ENCODE measurements around the gene INKA2.
"Not testable (repeated sequence)": the region's sequence is repeated elsewhere in the genome, so short reads cannot be mapped to it uniquely, and the experiment has no call there.

INKA2 gene

DNA sequence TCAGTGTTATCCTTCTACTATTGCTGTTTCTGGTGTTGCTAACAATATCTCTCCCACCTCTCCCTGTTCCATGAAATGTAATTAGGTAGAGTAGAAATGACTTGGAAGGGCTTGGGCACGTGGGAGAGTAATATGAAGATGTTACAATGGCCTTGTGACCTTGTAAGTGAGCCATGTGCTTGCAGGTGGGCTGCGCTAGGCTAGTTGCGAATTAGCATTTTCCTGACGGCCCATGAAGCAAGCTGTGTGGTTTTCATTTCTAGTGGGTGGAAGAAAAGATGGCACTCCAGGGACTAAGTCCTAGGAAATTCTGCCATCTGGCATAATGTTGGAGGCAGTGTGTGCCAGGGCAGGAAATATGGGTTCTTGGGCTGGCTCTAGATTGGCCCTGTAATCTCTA, 8.8 kb upstream of the INKA2 start:
- DNase-seq, result no peak

DNA sequence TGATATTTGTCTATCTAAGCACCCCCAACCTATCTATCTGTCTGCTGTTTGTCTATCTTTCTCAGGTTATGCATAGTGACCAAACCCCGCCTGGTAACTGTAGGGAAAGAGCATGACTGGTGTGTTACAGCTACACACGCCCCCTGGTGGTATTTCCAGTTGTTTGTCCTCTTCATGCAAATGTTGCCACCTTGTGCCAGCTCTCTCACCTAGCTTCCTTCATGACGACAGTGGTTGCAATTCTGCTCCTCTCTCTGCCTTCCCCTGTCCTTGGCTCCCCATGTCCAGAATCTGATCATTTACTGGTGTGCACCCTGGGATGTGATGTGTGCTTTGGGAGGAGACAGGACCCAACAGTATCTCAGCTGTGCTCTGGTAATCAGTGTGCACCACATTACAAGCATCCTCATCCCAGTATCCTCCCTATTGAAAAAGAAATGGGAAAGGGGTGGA, 8.1 kb upstream of the INKA2 start:
- peak; percentile 55 for DNase-seq

DNA sequence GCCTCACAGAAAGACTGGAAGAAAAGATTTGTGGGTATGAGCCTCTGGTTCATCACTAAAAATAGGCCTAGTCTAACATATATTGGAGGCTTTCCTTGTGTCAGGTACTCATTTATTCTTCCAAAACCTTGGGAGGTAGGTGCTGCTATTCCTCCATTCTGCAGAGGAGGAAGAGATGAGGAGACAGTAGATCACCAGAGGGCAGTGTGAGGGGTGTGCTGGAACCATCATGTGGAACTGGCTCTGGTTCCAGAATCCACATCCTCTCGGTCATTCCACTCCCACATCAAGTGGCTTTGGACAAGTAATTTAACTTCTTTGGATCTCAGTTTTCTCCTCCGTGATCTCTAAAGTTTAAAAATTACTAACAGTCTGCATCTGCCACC, 7.4 kb upstream of the INKA2 start:
- no peak for DNase-seq

DNA sequence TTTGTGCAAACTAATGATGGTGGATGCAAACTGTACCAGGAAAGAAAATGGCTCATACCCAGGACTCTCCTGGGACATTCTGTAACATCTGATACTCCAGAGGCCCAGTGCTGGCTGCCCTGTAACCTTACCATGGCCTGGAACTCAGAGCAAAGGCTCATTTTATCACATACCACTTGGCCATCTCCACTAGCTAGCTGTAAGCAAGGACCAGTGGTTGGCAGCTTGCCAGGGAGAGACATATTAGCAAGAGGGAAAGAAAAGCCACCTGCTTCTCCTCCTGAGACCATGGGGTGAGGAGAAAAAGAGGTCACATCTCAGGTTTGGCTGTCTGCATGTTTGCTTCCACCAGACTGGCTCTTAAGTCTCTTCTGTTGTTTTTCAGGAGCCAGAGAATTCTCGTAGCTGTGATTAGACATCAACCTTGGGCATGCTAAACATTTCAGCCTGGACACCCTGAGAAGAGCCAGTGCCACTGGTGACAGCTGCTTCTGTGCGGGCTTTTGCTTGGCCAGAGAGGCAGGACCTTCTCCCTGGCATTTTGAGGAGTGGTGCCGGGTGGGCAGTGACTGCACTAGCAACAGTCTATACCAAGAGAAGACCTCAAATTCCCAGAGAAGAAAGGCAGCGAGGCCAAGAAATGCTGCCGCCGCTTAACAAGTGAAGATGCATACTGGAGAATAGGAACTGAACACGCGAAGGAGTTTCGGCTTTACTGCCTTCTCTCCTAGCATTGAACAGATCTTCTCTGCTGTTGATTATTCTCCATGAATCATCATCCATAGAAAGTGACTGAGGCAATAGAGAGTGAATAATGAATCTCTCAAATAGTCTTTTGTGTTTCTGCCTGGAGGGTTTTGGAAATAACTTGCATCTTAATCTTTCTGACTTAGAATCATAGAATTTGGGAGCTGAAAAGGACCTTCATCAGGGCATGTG, 6.7 kb upstream of the INKA2 start:
- DNase-seq, result peak; percentile 9

DNA sequence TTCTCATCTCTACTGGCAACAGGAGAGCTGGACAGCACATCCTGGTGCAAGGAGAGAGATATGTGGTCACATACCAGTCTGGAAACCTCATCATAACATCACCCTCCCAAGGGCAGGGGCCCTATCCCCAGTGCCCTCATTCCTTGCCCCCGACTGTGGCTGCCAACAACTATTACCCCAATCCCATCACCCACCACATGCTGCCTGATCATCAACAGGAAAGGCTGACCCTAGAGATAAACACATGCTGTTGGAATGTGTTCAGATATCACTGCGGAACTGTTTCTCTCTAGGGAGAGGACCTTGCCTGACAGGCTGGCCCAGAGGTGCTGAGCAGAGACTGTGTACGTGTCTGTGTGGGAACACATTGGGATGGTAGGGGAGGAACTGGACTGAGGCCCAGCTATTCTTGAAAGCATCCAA, 4.5 kb upstream of the INKA2 start:
- no peak for DNase-seq

DNA sequence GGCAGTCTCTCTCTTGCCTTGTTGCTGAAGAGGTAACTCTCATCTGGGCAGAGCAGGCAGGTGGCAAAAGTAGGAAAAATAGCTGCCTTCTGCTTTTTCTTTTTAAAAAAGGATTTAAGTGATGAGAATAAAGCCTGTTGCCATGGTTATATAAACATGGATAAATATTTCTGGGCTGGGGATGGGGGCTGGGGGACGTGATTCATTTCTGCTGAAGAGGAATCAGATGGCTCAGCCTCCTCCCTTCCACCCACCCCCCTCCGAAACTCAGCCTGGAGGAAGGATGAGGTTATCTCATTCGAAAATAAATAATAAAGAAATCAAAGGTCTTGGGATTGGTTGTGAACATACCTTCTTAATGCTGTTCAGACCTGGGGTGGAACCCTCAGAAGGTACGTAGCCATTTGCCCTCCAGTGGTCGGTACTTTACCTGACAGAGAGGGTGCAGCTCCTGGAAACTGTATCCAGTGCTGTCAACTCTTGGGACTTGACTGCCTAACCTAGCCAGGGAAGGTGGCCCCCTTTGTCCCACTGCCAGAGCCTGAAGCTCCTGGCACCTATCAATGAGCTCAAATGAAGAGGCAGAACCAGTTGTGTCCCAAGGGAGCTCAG, 3.8 kb upstream of the INKA2 start:
- DNase-seq, result no peak

DNA sequence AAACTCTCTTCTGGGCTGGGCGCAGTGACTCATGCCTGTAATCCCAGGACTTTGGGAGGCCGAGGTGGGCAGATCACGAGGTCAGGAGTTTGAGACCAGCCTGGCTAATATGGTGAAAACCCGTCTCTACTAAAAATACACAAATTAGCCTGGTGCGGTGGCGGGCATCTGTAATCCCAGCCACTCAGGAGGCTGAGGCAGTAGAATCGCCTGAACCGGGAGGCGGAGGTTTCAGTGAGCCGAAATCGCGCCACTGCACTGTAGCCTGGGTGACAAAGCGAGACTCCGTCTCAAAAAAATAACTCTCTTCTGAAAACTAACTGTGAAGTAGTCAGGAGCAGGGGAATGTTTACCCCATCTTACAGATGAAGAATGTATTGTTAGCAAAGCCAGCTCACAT, 3.1 kb upstream of the INKA2 start:
- DNase-seq, result not testable (repeated sequence)

DNA sequence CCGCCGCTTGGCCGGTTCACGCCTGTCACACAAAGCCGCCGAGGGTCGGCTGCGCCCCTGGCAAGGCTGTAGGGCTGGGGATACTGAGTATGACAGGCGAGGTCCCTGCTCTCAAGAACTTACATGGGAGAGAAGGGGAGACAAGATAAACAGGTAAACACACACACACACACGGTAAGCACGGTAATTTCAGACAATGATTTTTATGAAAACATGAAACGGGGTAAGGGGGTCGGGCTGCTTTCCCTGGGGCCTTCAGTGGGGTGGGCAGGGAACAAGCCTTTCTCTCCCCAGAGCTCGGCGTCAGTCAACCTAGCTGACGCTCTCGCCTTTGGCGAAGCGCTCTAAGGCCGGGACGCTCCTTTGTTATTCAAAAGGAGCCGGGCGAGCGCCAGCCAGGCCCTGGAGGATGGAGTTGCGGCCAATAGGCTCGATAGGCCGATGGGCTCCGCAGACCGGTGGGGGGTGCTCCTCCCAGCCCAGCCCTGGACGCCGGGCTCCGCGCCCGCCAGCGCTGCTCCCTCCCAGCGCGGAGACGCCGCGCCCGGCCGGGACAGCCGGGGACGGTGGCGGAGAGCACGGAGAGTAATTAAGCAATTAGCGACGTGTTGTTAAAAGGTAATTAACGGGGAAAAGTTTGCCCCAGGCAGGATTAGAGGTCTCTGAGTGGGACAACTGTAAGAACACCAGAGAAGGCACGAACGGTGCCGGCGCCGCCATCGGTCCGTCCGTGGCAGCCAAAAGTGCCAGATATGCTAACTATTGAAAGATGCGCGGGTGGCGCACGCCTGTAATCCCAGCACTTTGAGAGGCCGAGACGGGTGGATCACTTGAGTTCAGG, 950 bp upstream of the INKA2 start:
- peak; percentile 65 for DNase-seq

DNA sequence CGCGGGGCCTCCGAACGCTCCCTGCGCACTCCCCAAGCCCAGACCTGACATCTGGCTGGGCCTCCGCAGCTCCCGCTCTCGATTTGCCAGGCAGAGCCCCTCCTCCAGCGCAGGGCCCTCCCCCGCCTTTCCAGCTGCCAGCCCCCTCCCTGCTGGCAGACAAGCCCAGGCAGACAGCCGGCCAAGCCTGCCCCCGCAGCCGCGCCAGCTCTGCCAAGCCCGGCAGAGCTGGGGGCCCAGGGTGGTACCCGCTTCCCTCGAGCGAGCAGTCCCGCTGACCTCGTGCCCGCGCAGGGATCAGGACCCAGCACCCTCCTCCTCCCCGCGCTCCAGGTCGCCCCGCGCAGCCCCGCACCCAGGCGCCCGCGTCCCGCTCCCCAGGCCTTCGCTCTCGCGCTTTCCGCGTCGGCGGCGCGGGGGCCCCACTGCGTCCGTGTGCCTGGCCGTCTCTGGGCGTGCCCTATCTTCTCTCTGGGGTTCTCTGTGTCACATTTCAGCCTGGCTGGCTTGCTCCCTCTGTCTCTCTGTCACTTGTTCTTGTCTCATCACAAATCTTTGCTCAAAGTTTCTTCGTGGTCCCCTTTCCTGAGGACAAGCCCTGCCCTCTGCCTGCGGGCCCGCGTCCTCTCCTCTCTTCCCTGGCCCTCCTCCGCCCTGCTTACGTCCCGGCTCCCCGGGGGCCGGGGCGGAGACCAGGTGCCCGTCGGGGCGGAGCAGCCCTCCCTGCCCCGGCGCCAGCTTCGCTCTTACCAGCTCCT, 580 bp downstream of the INKA2 start:
- peak; percentile 88 for DNase-seq

DNA sequence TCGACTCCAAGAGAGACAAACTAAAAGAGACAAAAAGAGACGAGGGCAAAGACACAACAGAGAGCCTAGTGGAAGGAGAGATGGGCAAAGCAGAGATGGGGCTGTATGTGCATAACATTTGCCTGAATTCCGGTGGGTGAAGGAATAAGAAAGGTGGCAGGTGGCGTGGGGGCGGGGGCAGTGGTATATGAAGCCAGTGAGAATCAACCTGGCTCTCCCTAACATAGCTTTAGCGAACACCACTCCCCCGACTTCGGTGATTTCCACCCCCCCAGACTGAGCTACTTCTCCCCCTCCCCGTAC, 1.1 kb downstream of the INKA2 start:
- no peak for DNase-seq

DNA sequence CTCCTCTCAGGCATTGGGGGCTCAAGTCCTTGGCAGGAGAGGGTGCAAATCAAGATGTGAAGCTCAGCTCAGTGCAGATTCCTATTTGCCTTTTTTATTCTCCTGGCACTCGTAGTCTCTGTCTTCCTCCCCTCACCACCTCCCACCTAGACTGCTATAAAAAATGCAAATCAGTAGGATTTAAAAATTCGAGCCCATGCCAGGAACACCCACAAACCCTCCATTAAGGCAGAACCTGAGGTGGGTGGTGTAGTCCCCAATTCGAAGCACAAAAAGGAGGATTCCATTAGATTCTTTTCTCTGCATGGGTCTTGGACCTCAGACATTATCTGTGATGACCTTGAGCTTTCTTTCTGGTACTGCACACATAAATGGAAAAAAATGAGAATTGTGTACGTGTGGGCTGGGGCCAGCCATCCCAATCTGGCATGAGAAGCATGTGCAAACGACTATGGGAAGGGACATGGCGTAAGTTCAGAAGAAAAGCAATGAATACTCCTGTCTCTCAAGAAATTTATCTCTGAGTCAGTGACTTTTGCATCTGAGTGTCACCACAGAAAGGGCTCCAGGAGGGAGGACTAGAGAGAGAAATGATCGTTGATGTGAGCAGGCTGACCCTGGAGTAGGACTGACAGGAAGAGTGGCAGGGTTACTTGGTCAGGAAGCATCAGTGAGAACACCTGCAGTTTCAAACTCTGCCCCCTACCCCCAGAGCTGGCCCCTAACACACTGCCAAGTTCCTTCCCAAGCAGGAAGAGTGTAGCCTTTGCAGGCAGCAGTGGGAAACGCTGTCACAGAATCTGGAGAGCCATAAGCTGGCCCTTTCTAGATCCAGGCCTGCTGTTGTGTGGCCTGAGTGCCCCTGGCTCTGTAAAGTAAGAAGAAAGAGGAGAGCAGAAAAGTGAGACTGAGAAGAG, 1.7 kb downstream of the INKA2 start:
- no peak for DNase-seq

DNA sequence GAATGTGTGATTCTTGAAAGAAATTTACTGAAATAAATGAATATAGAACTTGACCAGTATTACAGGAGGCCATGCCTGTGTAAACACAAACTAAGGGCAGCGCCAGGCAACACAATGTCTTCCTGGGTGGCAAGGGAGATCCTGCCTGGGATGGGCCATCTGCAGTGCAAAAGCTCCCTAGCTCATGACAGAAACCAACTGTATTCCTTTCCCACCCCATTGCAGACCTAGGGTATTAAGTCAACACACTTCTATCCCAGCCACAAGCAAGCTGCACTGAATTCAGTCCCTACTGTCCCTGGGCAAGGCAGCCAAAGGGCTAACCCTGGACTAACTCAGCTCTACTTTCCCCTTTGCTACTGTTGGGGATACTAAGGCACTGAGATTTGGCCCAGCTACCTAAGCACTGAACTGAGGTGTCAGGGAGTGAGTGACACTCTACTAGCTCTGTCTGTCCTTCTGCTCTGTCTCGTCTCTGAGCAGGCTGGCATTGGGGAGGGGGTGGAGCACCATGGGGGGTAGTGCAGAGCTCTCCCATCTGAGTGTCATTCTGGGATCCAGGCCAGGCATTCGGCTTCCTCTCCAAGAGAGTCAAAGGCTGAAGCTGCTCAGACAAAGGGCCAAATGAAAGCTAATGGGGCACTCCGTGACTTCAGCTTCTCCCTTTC, 2.5 kb downstream of the INKA2 start:
- DNase-seq, result peak; percentile 82

DNA sequence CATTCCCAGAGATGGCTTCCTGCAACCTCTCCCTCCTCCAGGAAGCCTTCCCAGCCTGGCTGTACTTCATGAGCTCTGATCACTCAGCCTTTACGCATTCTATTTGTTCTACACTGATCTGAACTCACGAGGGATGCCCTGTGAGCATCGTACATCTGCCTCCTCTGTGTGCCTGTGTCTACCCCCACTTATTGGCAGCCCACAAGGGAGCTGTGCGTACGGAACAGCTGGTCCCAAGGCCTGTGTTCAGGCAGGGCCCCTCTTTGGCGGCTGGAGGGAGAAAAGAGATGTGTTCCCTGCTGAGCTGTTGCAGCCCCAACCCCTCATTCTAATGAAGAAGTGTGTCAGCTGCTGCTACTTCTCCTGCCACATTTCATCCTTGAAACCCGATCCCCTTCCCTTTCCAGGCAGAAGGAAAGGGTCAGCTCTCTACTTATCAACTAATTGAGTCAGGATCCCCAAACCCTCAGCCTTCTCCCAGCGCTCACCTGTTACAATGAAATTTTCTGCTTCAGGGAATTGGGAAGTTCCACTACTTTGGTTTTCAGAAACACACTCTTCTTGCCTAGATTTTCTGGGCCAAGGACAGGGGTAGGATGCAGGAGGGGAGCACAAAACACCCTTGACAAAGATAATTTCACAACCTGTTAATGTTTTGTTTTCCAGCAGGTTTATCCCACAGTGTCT, 3.2 kb downstream of the INKA2 start:
- DNase-seq, result peak; percentile 73

DNA sequence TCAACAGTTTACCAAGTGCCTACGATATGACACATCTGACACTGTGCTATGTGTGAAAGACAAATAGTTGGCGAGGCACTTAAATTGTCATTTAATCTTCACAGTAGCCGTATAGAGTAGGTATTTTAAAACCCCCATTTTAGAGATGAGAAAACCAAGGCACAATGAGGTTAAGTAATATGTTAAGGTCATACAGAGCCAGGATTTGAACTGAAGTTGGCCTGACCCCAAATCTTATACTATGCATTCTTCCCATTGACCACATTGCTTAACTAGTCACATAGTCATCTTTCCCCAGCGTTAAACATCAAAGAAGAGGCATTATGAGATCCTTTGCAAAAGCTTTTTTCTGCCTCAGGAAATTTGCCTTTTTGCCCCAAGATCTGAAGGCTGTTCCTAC, 3.9 kb downstream of the INKA2 start:
- DNase-seq, result no peak

DNA sequence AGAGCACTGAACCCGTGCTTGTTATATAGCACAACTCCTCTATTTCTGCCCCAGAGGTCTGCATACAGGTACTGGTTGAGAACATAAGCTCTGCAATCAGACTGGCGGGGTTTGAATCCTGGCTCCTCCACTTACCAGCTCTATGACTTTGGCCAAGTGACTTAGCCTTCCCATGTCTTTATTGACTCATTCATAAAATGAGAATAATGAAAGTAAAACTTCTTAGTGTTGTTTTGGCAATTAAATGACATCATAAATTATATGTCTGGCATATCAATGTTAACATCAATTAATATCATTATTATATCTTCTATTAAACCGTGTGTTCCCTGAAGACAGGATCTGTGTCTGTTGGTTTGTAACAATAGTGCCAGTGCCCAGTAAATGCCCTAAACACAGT, 4.3 kb downstream of the INKA2 start:
- DNase-seq, result no peak

DNA sequence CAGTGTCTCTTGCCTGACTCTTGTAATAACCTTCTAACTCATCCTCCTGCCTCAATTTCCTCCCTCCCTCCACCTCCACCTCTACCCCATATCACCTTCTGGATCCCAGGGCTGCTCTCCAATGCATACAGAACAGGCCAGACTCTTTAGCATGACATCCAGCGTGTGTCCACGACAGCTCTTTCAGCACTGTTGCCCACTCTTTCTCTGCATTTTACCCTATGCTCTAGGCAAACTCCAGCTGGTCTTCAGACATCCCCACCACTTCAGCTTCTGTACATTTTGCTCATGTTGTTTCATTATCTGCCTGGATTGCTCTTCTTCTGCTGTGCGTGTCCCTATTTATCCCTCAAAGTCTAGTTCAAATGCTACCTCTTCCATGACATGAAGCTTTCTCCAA, 4.8 kb downstream of the INKA2 start:
- DNase-seq, result no peak

DNA sequence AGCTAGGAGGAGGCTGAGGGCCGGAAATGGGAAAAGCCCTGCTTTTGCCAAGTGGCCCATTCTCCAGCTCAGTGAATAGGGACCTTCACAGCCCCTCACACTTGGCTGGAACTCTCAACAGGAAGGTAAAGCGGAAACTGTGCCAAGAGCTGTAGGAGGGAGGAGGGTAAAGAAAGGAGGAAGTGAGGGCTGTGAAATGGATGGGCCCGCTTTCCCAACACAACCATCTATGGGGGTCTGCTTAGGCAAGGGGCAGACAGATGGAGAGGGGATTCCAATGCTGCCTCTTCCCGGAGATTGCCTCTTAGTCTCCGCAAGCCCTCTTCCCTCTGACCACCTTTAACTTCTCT, 5.2 kb downstream of the INKA2 start:
- no peak for DNase-seq

DNA sequence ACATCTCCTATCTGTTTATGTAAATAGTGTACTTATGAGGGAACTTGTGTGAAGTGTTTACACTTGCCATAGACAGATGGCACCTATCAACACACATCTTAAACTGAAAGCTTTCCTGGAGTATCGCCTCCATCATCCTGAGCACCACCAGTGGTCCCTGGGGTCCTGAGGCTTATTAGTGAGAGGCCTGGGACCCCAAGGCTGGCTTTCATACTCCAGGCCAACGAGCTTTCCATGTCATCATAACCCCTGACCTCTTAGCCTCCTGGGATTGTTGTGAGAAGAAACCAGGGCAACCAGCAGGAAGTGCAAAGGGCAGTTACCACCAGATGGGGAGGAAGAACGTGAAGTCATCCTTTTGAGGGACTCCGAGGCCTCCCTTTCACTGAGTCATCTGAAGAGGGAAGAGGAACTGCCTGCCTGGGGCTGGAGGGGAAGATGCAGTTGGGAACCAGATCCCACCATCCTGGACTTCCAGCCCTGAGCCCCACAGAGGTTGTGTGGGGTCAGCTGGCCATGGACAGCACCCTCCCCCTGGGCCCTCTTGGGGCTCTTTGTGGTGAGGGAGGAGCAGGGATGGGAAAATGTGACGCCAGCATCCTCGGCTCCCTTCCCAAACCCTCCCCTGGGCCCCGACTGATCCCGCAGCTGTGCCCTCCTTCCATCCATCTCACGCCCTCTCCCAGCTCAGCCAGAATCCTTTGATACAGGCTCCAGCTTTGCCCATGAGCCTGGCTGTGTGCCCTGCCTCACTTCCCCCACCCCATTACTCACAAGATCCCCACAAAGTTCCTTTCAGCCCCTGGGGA, 5.8 kb downstream of the INKA2 start:
- DNase-seq, result no peak

DNA sequence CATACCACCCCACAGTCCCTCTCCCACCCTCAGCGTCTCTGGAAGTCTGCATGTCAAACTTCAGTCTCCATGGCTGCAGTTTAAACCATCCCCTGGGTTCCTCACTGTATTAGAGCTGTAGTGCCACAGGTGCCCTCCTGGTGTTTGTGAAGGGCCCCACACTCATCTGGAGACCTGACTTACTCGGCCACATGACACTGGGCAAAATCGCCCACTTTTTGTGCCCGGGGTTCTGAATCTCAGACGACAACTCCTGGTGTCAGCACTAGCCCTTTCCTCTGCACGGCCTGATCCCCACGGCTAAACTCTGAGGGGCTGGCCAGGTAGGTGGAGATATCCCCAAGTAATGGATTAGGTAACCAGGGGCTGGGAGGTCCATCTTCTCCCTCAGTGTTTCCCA, 6.5 kb downstream of the INKA2 start:
- DNase-seq, result no peak

DNA sequence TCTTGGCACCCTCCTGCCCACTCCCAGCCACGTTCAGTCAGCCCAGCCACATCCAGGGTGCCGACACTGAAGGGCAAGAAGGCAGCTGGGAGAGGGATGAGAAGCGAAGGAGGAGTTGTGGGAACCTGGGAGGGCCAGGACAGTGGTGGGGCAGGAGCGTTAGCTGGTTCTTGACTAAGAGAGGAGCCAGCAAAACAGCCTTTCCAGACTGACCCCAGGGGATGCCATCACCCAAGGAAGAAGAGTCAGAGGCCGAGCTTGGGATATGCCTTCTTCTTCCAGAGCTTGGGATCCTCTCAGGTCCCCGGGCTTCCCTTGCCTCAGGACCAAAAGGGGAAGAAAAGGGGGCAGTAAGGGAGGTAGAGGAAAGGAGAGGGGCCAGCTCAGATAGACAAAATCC, 7.2 kb downstream of the INKA2 start:
- no peak for DNase-seq
